NCI-H2081 (cell line): ENCODE results near the gene ATIC.
A peak's percentile ranks its signal among the peaks of the same experiment; 100 is the strongest.

Experiments used
- DNase-seq, 2 experiments: peaks; one replicate each; lab custom pipeline; 2025; lab: John Stamatoyannopoulos, UW

The ATIC gene

DNA sequence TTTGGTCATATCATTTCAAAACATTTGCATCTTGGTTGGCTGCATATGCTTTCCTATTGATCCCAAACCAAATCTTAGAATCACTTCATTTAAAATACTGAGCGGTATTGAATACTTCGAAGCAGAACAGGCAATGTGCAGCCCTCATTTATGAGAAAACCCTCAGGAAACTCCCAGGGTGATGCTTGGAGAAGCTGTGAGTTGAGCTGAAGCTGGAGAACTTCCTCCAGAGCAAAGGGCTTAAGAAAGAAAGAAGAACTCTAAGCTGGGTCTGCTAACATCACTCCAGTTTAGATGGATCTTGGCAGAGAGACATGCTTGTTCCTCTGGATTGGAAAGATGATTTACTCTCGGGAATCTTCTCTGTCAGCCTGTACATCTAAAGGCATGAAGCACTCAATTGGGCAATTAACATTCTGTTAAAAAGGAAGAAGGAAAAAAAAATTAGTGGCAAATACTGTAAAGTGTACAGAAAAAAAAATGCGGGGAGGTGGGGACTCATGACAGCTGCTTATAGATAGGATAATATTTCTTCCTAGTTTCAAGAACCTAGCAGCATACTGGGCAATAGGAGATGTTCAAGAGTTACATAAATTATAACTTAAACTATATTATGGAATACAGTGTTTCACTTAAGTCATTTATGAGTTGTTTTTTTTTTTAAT is 49.5 kb downstream of the ATIC start:
- no peak for DNase-seq

DNA sequence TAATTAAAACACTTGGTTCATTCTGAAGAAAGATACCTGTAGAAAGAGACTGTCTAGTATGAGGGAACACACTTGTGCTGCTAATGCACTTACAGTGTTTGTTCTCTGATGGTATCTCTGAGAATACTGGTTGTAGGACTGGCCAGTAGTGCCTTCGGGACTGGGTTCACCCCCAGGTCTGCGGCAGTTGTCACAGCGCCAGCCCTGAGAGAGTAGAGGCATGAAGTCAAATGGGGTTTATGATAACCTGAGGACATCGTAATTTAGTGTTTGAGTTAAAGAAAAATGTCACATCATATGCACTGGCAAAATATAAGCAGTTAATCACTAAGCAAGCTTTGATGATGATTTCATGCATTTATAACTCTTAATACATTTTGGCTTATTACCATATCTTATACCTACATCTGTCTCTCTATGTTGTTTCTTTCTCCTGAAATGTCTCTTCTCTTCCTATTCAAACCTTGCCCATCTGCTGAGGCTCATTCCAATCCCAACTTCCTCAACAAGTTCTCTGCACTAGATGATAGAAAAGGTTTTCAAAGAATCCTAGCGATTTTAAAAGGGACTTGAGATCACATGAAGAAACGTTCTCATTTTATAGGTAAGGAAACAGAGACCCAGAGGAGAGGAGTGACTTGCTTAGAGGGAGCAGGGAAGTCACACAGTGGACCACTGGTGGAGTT is 50.2 kb downstream of the ATIC start:
- no peak for DNase-seq

DNA sequence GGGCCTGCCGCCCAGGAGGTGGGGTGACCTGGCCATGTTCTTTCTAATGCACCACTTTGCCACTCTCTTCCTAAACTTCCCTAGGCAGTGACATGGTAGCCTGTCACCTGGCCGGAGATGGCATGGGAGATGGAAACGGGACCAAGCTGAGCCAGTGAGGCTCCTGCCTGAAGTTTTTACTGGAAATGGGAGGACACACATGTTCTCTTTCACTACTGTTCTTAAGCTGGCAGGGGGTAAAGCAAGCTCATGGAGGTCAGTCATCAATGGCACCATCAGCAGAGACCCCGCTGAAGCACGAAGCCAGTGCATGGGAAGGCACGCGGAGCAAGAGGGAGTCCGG is 50.7 kb downstream of the ATIC start:
- DNase-seq, result no peak

DNA sequence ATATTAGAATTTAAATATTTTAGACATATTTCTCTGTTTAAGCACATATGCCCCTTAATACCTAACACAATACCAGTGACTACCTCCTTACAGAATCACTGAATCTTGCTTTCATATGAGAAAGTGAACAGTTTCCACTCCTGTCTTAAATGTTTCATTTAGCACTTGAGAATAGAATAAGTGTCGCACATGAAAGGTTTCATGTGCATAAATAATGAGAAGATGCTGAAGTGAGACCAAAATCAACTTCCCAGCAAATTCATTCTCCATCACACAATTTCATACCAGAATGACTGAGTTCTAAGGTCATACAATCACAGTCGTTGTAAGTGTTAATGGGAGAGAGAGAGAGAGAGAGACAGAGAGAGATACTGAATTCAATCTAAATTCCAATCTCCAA is 51.2 kb downstream of the ATIC start:
- no peak for DNase-seq

DNA sequence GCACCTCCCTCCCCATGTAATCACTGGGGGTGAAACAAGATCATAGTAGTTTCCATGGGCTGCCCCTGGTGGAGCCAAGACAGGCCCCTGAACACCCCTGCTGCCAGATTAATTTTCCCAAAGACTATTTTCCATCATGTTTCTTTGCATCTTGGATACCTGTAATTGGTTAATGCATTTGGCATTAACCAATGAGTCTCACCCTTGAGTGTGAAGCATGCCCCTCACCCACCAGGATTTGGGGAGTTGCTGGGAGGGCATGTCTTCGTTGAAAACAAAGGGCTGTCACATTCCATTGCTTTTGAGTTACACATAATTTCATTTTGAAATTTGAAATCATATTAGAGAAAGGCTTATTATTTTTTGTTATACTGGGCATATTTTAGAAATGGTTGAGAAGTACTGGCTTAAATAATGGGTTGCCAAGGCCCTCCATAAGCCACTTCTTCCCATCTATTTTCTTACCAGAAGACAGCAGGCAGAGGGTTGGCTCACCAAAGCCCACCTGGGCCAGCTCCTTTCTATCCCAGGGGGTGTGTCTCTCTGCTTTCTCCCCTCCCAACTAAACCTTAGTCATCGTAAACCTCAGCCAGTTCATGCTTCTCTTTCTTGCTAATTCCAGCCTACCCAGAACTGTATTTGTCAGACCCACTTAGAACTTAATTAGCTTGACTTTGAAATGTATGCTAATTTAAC is 51.8 kb downstream of the ATIC start:
- no peak for DNase-seq

DNA sequence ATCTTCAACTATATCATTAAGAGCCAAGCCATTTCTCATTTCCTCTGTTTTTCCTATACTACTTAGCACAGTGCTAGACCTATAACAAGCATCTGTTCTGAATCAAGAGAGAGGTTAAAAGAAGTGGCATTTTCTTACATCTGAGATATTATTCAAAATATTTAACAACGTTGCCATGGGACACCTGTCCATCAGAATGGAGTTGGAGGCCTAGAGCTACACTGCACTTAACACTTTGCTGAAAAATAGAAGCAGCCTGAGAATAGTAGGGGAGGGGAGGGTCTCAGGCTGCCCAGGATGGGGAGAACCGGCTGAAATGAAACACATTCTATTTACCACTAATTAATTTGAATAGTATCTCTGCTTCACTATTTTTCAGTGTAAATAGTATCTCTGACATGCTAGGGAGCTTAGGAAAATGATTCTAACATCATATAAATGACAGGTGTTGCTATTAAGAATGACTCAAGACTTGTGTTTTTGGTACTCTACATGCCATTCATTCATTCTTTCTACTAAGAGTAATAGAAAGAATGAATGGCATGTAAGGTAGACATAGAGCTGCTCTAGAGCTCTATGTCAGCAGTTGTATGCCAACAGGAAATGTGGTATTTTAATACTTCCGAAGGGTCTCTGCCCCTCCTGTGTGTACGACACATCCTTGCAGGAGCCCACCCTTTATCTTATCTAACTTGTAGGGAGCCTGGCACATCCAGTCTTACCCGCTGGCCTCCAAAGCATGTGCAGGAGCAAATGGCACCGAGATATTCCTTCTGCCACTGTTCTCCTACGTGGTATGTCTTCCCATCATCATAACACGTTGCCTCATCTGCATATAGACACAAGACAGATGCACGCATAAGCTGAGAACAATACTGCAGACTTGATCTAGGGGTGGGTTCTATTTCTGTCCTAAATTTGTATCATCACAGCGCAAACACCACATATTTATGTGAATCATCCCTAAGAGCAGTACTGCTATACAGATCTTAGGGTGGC is 52.6 kb downstream of the ATIC start:
- DNase-seq, result no peak

DNA sequence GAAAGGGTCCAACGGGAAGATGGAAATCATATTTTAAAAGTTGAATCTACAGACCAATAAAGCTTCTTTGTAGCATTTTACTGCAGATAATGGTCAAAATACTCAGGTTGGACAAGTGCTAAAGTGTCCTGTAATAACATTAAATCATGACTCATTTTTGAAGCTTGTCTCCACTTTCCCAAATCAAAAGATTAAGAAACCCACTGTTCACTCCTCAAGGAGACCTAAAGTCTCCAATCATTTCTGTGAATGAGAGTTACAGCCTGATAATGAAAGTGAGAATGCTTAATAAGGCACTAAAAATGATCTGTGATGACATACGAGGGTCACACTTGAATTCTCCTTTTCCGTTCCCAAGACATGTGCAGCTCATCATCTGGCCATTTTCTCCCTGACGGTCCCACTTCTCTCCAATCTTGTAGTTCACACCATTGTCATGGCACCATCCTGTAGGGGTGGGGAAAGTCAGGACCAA is 53.4 kb downstream of the ATIC start:
- no peak for DNase-seq

DNA sequence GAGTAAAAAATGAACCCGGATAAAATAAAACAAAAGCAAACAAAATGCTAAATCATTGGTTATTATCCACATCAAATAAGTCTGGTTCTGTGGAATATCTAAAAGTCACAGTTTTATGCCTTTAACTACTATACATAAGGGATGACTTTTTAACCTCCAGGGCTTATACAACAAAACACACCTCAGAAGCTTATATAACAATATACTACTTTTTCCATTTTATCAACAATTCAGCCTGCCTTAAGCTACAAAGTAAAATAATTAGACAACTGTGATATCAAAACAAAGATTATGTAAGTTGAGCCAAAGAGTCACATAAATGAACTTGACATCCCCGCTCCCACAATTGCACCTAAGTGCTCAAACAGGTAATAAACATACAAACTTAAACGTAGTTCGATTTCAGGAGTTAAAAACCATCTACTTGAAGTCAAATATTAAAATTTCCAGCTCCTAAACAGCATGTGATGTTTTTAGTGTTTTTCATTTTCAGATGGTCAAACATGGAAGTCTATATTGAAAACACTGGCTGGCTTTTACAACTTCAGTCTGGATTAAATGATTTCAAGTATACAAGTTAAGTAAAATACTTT is 54.7 kb downstream of the ATIC start:
- DNase-seq, result no peak

DNA sequence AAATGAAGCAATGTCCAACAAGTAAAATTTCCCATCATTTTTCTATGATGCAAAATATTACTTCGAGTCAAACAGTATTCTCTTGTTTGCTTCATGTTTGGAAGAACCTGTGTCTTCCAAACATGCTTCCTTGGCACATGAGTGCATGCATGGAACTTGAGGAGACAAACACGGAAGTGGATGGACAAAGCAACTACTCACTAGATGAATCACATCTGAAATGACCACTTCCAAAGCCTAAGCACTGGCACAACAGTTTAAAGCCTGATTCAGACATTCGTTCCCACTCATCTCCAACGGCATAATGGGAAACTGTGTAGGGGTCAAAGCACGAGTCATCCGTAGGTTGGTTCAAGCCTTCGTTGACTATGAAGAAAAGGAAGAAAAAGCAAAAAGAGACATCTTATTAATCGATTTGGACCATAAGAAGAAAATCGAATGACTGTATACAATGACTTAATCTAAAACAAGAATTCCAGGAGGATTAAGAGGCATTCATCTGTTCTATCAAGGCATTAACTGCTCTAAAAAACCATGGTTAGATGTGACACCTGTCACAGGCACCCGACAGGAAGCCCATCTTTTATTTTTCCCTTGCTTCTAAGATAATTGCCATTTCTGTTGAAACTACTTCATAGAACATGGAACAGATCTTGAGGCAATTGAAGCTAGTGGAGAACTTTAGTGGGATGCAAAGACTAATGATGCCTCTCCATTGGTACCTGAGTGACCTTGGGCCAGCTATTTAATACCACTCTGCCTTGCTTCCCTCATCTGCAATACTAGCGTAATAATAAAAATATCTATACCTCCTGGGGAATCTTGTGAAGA is 56.0 kb downstream of the ATIC start:
- no peak for DNase-seq

DNA sequence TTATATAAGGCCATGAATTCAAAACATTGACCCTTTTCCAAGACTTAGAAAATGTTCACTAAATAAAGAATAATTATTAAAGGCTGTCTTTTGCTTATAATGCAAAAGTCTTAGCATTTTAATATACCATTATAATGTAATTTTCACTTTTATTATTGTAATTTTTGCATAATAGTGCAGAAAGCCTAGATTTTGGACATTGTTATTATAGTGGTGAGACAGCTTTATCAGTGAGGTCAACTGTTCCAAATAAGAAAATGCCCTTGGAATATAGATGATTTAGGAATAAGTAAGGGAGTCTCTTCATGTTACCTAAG is 56.6 kb downstream of the ATIC start:
- DNase-seq, result no peak

DNA sequence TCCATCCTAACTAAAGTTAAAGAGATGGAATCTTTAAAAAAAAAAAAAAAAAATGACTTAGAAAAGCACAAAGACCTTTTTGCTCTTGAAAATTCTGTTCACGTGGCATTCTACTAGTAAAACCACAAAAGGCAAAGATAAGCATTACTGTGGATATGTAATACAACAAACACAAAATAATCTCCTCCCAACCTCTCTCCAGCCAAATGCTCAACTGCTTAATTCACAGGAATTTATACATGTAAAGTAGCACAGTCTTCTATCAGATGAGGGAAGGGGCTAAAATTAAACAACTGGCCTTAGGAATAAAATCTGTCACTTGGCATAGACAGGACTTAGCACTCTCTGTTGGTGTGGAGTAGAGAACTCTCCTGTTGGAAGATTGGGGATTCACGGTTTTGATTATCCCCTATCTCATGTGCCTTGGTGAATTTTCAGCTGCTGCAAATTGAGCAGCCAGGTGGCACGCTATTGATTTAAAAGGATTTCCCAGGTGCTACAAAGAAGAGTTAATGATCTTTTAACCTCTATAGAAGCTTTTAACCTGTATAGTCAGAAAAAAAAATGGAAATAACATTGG is 57.4 kb downstream of the ATIC start:
- DNase-seq, result peak in 1 of 2 experiments; percentile 26

DNA sequence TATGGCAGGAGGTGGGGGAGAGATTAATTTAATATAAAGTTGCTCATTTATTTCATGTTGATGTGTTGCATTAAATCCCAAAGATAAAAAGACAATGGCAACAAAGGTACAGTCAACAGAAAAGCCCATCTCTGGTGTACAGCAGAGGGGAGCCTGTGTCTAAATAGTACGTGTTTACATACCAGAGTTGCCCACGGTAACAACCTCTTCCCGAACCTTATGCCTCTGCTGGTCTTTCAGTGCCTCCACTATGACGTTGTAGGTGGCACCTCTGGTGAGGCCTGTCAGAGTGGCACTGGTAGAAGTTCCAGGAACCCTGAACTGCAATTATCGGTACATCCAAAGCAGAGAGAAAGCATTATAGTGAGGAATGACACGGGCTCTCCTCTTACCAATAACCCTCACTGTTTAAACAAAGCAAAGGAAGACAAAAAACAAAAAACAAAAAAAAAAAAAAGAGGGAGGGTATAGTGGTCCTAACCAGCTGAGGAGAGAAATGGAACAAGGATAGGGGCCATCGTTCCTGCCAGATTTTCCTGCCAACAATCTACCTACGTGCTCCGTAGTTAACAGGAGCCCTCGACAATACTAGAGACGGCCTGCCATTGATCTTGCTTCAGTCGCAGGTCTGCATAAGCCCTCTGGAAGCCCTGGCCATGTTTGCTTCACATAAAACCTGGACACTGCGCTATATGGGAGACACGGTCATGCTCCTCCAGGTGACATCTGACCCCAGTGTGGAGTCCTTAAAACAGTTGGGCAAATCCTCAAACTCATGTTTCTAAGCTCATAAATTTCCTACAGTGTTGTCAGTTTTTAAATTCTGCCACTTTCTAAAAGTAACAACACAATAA is 58.5 kb downstream of the ATIC start:
- peak in 1 of 2 experiments; percentile 15 for DNase-seq

DNA sequence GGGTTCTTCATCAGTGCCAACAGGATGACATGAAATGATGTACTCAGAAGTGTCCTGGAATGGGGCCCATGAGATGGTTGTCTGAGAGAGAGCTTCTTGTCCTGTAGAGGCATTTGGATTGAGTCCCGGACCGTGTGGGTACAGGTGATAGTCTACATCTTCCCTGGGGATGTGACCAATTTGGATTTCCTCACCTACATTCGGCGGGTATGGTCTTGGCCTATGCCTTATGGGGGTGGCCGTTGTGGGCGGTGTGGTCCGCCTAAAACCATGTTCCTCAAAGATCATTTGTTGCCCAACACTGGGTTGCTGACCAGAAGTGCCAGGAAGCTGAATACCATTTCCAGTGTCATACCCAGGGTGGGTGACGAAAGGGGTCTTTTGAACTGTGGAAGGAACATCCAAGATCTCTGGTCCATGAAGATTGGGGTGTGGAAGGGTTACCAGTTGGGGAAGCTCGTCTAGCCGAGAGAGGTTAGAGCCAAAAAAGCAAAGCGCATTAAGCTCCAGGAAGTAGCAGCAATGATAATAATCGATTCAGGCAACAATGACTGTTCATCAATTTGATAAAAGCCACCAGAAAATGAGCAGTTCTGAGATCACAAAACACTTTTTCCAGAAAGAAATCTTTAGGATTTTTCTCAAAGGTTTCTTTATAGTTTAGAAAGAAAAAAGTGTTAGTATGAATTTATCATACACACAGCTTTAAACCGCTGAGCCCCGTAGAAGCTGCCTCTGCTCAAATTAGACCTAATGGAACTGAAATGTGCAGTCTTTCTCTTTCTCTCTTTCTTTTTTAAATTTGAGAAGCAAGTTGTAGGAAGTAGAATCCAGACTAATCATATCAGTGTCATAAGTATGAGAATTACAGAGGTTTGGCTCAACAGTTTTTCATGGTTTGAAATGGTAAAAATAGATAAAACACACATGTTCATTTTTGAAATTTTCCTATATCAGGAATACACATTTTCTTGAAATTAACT is 60.3 kb downstream of the ATIC start:
- DNase-seq, result no peak

DNA sequence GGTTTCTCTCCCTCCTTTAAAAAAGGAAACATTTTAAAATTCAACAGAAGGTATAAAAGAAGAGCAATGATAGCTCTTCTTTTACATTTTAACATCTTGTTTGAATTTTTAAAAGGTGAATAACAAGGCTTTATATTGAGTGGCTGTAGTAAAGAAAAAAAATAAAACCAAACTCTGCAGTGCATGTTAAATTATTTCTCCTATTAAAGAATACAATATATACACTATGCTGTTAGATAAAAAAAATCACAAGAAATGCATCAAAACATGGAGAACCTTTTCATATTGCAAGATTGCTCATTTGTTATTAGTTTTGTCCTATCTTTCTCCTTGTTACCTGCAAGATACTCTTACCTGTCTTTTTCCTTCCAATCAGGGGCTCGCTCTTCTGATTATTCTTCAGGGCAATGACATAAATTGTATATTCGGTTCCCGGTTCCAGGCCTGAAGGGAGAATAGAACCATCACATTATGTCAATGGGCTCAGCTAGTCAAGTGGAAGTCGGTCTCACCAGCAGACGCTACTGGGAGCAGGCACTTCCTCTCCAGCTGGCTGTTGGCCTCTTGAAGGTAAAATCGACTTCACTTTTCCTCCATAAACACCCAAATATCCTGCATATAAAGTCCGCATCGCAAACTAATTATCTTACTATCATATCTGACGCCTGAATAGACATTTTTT is 61.2 kb downstream of the ATIC start:
- DNase-seq, result no peak

DNA sequence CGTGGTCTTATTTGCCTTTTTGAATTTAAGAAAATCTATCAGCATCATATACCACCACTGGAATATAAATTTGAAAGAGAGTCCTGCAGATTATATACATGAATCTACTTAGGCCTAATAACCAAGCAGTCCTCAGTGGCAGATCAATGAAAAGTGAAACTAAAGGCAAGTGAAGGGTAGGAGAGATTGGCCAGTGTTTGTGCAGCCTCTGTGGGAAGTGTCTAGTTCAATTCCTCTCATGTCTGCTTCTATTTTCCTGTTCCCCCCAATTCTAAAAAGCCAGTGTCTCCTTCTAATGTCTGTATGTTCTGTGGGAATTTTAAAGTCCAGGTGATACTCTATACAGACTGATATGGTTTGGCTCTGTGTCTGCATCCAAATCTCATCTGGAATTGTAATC is 62.1 kb downstream of the ATIC start:
- DNase-seq, result no peak

DNA sequence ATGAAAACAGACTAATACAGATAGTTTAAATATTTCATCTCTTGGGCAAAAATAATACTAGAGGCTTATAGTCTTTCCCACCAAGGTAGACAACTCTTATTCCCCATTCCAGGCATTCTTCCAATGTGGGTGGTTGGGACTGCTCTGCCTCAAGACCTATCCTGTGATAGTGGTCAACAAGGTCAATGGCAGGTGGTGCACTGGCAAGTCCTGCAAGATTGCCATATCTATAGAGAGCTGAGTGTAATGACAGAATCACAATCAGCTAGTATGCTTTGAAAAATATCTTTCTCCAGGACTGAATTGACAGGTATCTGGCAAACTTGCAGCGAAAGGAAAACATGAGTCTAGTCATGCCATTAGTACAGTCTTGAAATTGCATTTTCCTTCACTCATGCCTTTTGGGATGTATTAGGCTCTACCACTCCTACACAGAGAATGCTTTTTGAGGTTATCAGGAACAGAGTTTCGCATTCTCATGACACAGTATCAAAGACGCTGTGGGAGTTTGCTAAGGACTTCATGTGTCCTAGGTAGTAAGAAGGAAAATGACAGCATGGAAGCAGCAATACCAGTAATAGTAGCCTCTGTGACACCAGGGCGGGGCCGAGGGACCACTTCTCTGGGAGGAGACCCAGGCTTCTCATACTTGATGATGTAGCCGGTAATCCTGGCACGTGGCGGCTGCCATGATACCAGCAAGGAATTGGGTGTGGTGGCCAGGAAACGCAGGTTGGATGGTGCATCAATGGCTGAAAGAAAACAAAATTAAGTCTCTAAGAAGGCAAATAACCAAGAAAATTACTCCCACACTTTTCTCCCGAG is 63.0 kb downstream of the ATIC start:
- no peak for DNase-seq

DNA sequence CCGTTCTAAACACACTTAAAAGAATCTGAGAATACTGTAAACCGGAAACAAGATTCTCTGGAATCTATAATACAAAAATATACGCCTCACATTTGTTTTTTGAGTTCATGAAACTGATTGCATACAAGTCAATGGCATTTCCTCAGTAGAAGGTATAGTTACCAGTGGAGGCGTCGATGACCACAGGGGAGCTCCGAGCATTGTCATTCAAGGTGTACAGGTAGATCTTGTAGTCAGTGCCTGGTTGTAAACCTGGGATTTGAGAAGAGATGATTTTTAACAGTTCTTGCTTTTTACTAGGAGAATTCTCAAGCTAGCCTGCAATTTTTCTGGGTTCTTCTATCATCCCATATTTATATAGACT is 63.6 kb downstream of the ATIC start:
- DNase-seq, result no peak
